SK-N-MC (cell line): Measurements from ENCODE around the gene VEZF1.

Source experiments
- EZH2 ChIP-seq: fragments of 200-600 bp; sonication (generic); IDR thresholded peaks from one replicate; pipeline ENCODE4 v1.6.1; 2017; ENCODE audit warnings: antibody characterized with exemption
- FOXP2 ChIP-seq: optimal IDR thresholded peaks from 2 replicates; pipeline ENCODE3; 2011; ENCODE audit warnings: mild to moderate bottlenecking, moderate library complexity; ENCODE audit not compliant: insufficient read depth; ENCODE audit errors: extremely low read length, control extremely low read depth
- POLR2AphosphoS5 ChIP-seq: IDR thresholded peaks from 2 replicates; pipeline ENCODE4 v1.6.1; 2012; ENCODE audit warnings: mild to moderate bottlenecking, low read depth, low read length, borderline replicate concordance

- TF ChIP-seq POLR2AphosphoS5: no peak; the same call in 1 of the 2 replicates
- no peak for TF ChIP-seq EZH2
- no peak for TF ChIP-seq FOXP2
Measured at GRCh38 chr17:57999010-57999495, 11.0 kb upstream of the VEZF1 start.
